Kidney epithelial cell (primary cell): ENCODE data around the gene RUNX1. TPM values are rescaled to one million over a fixed set of nuclear protein-coding genes. Genes with fewer than 3 reads are reported as not detected.

Experiments used
- DNase-seq: peaks from one replicate; pipeline ENCODE4 v3.0.0-alpha.2; 2010; ENCODE audit warnings: low read depth
- H3K27me3 ChIP-seq: 2 replicates; pipeline ENCODE4 v1.6.0; 2011; ENCODE audit warnings: low read length; ENCODE audit not compliant: control insufficient read depth, insufficient read depth
- H3K36me3 ChIP-seq: 2 replicates; pipeline ENCODE4 v1.5.1; 2011; ENCODE audit warnings: low read length; ENCODE audit not compliant: control insufficient read depth, insufficient read depth
- H3K4me3 ChIP-seq: 2 replicates; pipeline ENCODE4 v1.5.1; 2011; ENCODE audit warnings: low read depth, mild to moderate bottlenecking, control low read depth, low read length
- CTCF ChIP-seq: IDR thresholded peaks from 2 replicates; pipeline ENCODE4 v1.5.1; 2011; ENCODE audit warnings: mild to moderate bottlenecking, moderate library complexity, low read length, control low read depth, inconsistent platforms; ENCODE audit not compliant: insufficient read depth, poor library complexity, severe bottlenecking
- total RNA-seq: library from RNA; depleted of rRNA; stranded (reverse); fragments of >200 nt; gene quantifications from 2 replicates; pipeline ENCODE4 v1.2.3, GENCODE V29; 2015

The RUNX1 gene
- total RNA-seq, 1 donor from 2014 or later, result 43.0 TPM

- Histone ChIP-seq H3K36me3 (no peaks in the 10 kb centered on the region), H3K4me3 (peak overlapping the region; percentile 51), H3K27me3 (no peaks in the 10 kb centered on the region)
- no peak for DNase-seq
- TF ChIP-seq CTCF, result no peak
These were observed 159.8 kb downstream of the RUNX1 start for GRCh38 chr21:34889320-34889675.

GRCh38 chr21:34888569-34889319, 160.4 kb downstream of the RUNX1 start:
- Histone ChIP-seq H3K27me3 (no peaks in the 10 kb centered on the region), H3K4me3 (peak overlapping the region; percentile 94), H3K36me3 (no peaks in the 10 kb centered on the region)
- DNase-seq, result peak; percentile 70
- no peak for TF ChIP-seq CTCF

GRCh38 chr21:34887725-34888568, 161.2 kb downstream of the RUNX1 start:
- Histone ChIP-seq H3K27me3 (no peaks in the 10 kb centered on the region), H3K4me3 (peak overlapping the region; percentile 94), H3K36me3 (no peaks in the 10 kb centered on the region)
- DNase-seq, result peak; percentile 76
- TF ChIP-seq CTCF, result no peak

- H3K36me3 ChIP-seq, result no peaks in the 10 kb centered on the region
- no peak for TF ChIP-seq CTCF
- H3K27me3 ChIP-seq, result no peaks in the 10 kb centered on the region
- no peak for DNase-seq
- H3K4me3 ChIP-seq, result peak overlapping the region; percentile 94
These were observed 162.0 kb downstream of the RUNX1 start for GRCh38 chr21:34887105-34887442.

DNA sequence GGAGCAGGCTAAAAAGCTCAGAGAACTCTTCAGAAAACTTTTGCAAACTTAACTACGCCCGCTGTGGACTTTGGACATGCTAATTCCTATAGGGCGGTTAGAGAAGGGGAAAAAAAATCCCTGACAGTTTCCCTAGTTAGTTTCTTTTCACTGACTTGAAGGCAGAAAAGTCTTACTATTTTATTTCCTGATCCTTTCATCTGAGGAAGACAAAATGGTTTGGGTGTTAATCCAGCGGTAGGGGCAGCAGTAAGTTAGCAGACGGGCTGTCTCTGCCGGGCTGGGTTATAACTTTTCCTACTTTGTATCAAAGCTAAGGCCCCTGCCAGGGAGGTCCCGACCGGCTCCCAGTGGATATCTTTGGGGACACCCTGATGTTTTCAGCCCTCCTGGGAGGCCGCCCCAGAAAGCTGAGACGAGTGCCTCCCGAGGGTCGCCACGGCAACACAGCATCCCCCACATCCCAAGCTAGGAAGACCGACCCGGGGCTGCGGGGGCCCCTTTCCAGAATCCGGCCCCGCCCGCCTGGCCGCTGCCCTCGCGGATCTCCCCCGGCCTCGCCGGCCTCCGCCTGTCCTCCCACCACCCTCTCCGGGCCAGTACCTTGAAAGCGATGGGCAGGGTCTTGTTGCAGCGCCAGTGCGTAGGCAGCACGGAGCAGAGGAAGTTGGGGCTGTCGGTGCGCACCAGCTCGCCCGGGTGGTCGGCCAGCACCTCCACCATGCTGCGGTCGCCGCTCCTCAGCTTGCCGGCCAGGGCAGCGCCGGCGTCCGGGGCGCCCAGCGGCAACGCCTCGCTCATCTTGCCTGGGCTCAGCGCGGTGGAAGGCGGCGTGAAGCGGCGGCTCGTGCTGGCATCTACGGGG, 162.6 kb downstream of the RUNX1 start:
- no peak for TF ChIP-seq CTCF
- Histone ChIP-seq H3K4me3 (peak overlapping the region; percentile 94), H3K27me3 (no peaks in the 10 kb centered on the region), H3K36me3 (no peaks in the 10 kb centered on the region)
- no peak for DNase-seq
